Measurements from ENCODE around the gene ADAMTS18. TPM values are rescaled to one million over a fixed set of nuclear protein-coding genes. Genes with fewer than 3 reads are reported as not detected.
"Not testable (repeated sequence)": the region's sequence is repeated elsewhere in the genome, so short reads cannot be mapped to it uniquely, and the experiment has no call there.

The ADAMTS18 gene
- total and polyA plus RNA-seq, 8 donors = 0.03 to 0.52 (median 0.14) TPM; not detected in 1

- Histone ChIP-seq H3K4me3 (no peak overlapping the region), H3K27me3 (peaks cover 0 to 10% (median 0%) of the 10 kb centered on the region in 4 donors), H3K4me1 (no peaks in the 10 kb centered on the region), H3K36me3 (no peaks in the 10 kb centered on the region), H3K9me3 (no peaks in the 10 kb centered on the region), H3K27ac (no peak overlapping the region)
- 94% methylated on average over 2 of the region's 2 CpGs for WGBS, 2 donors
- intact Hi-C loops (cut with DNase I) = no loop called here
- TF ChIP-seq CTCF (IDR thresholded peaks at IDR 0.05) = no peak
- ATAC-seq (no peak), FAIRE-seq (no peak), DNase-seq (no peak)
These were observed 157.3 kb downstream of the ADAMTS18 start for GRCh38 chr16:77277571-77277970.

- 69 to 70% methylated on average over 2 of the region's 2 CpGs for WGBS, 2 donors
- peaks cover 0 to 10% (median 0%) of the 10 kb centered on the region in 4 donors for H3K27me3 ChIP-seq
- H3K4me1 ChIP-seq = no peaks in the 10 kb centered on the region
- no peaks in the 10 kb centered on the region for H3K36me3 ChIP-seq
- DNase-seq (no peak), ATAC-seq (no peak), FAIRE-seq (no peak)
- no peaks in the 10 kb centered on the region for H3K9me3 ChIP-seq
- intact Hi-C loops (cut with DNase I) = no loop called here
- no peak overlapping the region for H3K27ac ChIP-seq
- no peak for TF ChIP-seq CTCF (IDR thresholded peaks at IDR 0.05)
- H3K4me3 ChIP-seq = no peak overlapping the region
These were observed 157.7 kb downstream of the ADAMTS18 start for GRCh38 chr16:77277141-77277540.

GRCh38 chr16:77276661-77277060 is 158.2 kb downstream of the ADAMTS18 start:
- intact Hi-C loops (cut with DNase I) = no loop called here
- Histone ChIP-seq H3K27me3 (peaks cover 0 to 10% (median 0%) of the 10 kb centered on the region in 4 donors), H3K4me3 (no peak overlapping the region), H3K4me1 (no peaks in the 10 kb centered on the region), H3K9me3 (no peaks in the 10 kb centered on the region), H3K36me3 (no peaks in the 10 kb centered on the region), H3K27ac (no peak overlapping the region)
- no peak for ATAC-seq
- no peak for DNase-seq
- TF ChIP-seq CTCF (IDR thresholded peaks at IDR 0.05) = no peak
- WGBS, 2 donors = 78 to 86% methylated on average over 2 of the region's 2 CpGs
- FAIRE-seq = no peak

- H3K36me3 ChIP-seq; FAIRE-seq; H3K4me1 ChIP-seq; H3K9me3 ChIP-seq; H3K4me3 ChIP-seq; DNase-seq; intact Hi-C loops (cut with DNase I); ATAC-seq; H3K27ac ChIP-seq; H3K27me3 ChIP-seq: not testable (repeated sequence)
- 71 to 81% methylated on average over 2 of the region's 2 CpGs for WGBS, 2 donors
These were observed 159.5 kb downstream of the ADAMTS18 start for GRCh38 chr16:77275303-77275702.

- H3K9me3 ChIP-seq = no peaks in the 10 kb centered on the region
- TF ChIP-seq CTCF (IDR thresholded peaks at IDR 0.05) = no peak
- H3K27me3 ChIP-seq = peaks cover 0 to 5% (median 0%) of the 10 kb centered on the region in 4 donors
- 36 to 39% methylated on average over 3 of the region's 3 CpGs for WGBS, 2 donors
- intact Hi-C loops (cut with DNase I) = no loop called here
- H3K4me3 ChIP-seq = no peak overlapping the region
- no peaks in the 10 kb centered on the region for H3K36me3 ChIP-seq
- FAIRE-seq (no peak), DNase-seq (no peak), ATAC-seq (no peak)
- H3K4me1 ChIP-seq = no peaks in the 10 kb centered on the region
- no peak overlapping the region for H3K27ac ChIP-seq
These were observed 161.0 kb downstream of the ADAMTS18 start for GRCh38 chr16:77273815-77274214.
